ENCODE data around the gene NUDT3. TPM values are rescaled to one million over a fixed set of nuclear protein-coding genes. Genes with fewer than 3 reads are reported as not detected.
A peak's percentile ranks its signal among the peaks of the same experiment; 100 is the strongest.

Gene NUDT3
- total and polyA plus RNA-seq, 2 experiments from 2014 or later = 12.1 to 31.1 TPM

DNA sequence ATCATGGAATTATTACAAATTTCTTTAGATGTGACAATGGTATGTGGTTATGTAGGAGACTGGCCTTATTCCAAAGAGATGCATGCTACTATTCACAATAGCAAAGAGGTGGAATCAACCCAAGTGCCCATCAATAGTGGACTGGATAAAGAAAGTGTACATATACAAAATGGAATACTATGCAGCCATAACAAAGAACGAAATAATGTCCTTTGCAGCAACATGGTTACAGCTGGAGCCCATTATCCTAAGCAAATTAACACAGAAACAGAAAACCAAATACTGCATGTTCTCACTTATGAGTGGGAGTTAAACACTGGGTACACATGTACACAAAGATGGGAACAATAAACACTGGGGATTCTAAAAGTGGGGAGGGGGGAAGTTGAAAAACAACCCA, 69.7 kb downstream of the NUDT3 start:
- no peaks in the 10 kb centered on the region for H3K27me3 ChIP-seq (ENCODE audit: insufficient read depth)
- Mint-ChIP-seq H3K9me3 (no peaks in the 10 kb centered on the region), H3K36me3 (ENCODE audit: low read depth) (peaks cover 3% of the 10 kb centered on the region; the same call in 1 of the 3 replicates), H3K27me3 (ENCODE audit: insufficient read depth, low read depth, poor library complexity) (peaks cover 4% of the 10 kb centered on the region), H3K4me3 (no peak overlapping the region), H3K27ac (no peak overlapping the region), H3K4me1 (peaks cover 19% of the 10 kb centered on the region)
- H4K20me1 ChIP-seq (replicated peaks; ENCODE audit: insufficient read depth) = peaks cover 5% of the 10 kb centered on the region; the same call in 1 of the 2 replicates
- no peaks in the 10 kb centered on the region for H3K36me3 ChIP-seq (ENCODE audit: insufficient read depth)
- H3K4me3 ChIP-seq = no peak overlapping the region
- H3K9me2 ChIP-seq (ENCODE audit: insufficient read depth) = peaks cover 3% of the 10 kb centered on the region; the same call in 1 of the 2 replicates
- peaks cover 23% of the 10 kb centered on the region for H3K79me2 ChIP-seq (replicated peaks; ENCODE audit: insufficient read depth)
- peaks cover 7% of the 10 kb centered on the region; the same call in 1 of the 2 replicates for H3K4me1 ChIP-seq (ENCODE audit: insufficient read depth)
- TF ChIP-seq, protein P1, sequence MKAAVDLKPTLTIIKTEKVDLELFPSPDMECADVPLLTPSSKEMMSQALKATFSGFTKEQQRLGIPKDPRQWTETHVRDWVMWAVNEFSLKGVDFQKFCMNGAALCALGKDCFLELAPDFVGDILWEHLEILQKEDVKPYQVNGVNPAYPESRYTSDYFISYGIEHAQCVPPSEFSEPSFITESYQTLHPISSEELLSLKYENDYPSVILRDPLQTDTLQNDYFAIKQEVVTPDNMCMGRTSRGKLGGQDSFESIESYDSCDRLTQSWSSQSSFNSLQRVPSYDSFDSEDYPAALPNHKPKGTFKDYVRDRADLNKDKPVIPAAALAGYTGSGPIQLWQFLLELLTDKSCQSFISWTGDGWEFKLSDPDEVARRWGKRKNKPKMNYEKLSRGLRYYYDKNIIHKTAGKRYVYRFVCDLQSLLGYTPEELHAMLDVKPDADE (IDR thresholded peaks at IDR 0.05) = no peak
- TF ChIP-seq NANOG (IDR thresholded peaks at IDR 0.05; ENCODE audit: borderline replicate concordance) (no peak), JUNB (IDR thresholded peaks at IDR 0.05; ENCODE audit: unreplicated experiment) (no peak), ZNF331 (CRISPR knock-in tag; IDR thresholded peaks at IDR 0.05; ENCODE audit: low read depth) (no peak)
- TF ChIP-seq, protein P2, sequence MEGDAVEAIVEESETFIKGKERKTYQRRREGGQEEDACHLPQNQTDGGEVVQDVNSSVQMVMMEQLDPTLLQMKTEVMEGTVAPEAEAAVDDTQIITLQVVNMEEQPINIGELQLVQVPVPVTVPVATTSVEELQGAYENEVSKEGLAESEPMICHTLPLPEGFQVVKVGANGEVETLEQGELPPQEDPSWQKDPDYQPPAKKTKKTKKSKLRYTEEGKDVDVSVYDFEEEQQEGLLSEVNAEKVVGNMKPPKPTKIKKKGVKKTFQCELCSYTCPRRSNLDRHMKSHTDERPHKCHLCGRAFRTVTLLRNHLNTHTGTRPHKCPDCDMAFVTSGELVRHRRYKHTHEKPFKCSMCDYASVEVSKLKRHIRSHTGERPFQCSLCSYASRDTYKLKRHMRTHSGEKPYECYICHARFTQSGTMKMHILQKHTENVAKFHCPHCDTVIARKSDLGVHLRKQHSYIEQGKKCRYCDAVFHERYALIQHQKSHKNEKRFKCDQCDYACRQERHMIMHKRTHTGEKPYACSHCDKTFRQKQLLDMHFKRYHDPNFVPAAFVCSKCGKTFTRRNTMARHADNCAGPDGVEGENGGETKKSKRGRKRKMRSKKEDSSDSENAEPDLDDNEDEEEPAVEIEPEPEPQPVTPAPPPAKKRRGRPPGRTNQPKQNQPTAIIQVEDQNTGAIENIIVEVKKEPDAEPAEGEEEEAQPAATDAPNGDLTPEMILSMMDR (conservative IDR thresholded peaks at IDR 0.05; ENCODE audit: low read depth in 2 of 2) = no peak
- no peaks in the 10 kb centered on the region for H3F3A ChIP-seq (replicated peaks; ENCODE audit: low read depth)
- no peak overlapping the region for H3K27ac ChIP-seq (ENCODE audit: low read depth)
- H2AFZ ChIP-seq = no peak overlapping the region
- no peak overlapping the region for H3K4me2 ChIP-seq
- DNase-seq (ENCODE audit: low spot score) = no peak
- ATAC-seq = no peak

DNA sequence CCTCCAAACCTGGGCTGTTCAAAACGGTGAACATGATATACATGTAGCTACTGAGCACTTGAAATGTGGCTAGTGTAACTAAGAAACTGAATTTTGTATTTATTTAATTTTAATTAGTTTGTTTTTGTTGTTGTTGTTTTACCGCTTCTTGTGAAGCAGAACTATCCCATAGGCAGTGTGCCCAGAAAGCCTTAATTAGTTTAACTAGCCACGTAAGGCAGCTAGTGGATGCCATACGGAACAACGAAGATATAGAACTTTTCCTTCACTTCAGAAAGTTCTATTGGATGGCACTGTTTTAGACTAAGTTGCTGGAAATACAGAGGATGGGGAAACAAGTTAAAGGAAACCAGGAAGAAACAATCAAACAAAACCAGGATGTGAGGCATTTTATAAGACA, 70.6 kb downstream of the NUDT3 start:
- peaks cover 28% of the 10 kb centered on the region for H3K4me1 Mint-ChIP-seq

More for the DNA sequence above, 70.6 kb downstream of the NUDT3 start:
- H3K79me2 ChIP-seq (replicated peaks; ENCODE audit: insufficient read depth) = peaks cover 23% of the 10 kb centered on the region
- H3K27me3 ChIP-seq (ENCODE audit: insufficient read depth) = no peaks in the 10 kb centered on the region
- DNase-seq (ENCODE audit: low spot score) (no peak), ATAC-seq (no peak)
- no peak overlapping the region for H3K4me3 ChIP-seq
- H3K4me1 ChIP-seq (ENCODE audit: insufficient read depth) = peaks cover 17% of the 10 kb centered on the region
- H3K27ac ChIP-seq (ENCODE audit: low read depth) = 0 out of 2 replicates have a peak overlapping the region, but pooled peaks have one; percentile 34
- no peaks in the 10 kb centered on the region; the same call in 1 of the 2 replicates for H3F3A ChIP-seq (replicated peaks; ENCODE audit: low read depth)
- H2AFZ ChIP-seq = no peak overlapping the region
- no peak overlapping the region for H3K4me2 ChIP-seq
- Mint-ChIP-seq H3K27ac (no peak overlapping the region), H3K36me3 (ENCODE audit: low read depth) (peaks cover 3% of the 10 kb centered on the region; the same call in 1 of the 3 replicates), H3K9me3 (no peaks in the 10 kb centered on the region), H3K4me3 (no peak overlapping the region), H3K27me3 (ENCODE audit: insufficient read depth, low read depth, poor library complexity) (peaks cover 4% of the 10 kb centered on the region)
- no peaks in the 10 kb centered on the region for H3K36me3 ChIP-seq (ENCODE audit: insufficient read depth)
- H3K9me2 ChIP-seq (ENCODE audit: insufficient read depth) = peaks cover 3% of the 10 kb centered on the region; the same call in 1 of the 2 replicates
- no peak for TF ChIP-seq ZNF331 (CRISPR knock-in tag; IDR thresholded peaks at IDR 0.05; ENCODE audit: low read depth)
- no peak for TF ChIP-seq EZH2phosphoT487 (IDR thresholded peaks at IDR 0.05; ENCODE audit: unreplicated experiment)
- TF ChIP-seq, protein P2 (conservative IDR thresholded peaks at IDR 0.05; ENCODE audit: low read depth in 2 of 2) = no peak
- no peak for TF ChIP-seq STAT1 (IDR thresholded peaks at IDR 0.05; ENCODE audit: unreplicated experiment)
- TF ChIP-seq, protein P1 (IDR thresholded peaks at IDR 0.05) = no peak
- TF ChIP-seq, protein P3, sequence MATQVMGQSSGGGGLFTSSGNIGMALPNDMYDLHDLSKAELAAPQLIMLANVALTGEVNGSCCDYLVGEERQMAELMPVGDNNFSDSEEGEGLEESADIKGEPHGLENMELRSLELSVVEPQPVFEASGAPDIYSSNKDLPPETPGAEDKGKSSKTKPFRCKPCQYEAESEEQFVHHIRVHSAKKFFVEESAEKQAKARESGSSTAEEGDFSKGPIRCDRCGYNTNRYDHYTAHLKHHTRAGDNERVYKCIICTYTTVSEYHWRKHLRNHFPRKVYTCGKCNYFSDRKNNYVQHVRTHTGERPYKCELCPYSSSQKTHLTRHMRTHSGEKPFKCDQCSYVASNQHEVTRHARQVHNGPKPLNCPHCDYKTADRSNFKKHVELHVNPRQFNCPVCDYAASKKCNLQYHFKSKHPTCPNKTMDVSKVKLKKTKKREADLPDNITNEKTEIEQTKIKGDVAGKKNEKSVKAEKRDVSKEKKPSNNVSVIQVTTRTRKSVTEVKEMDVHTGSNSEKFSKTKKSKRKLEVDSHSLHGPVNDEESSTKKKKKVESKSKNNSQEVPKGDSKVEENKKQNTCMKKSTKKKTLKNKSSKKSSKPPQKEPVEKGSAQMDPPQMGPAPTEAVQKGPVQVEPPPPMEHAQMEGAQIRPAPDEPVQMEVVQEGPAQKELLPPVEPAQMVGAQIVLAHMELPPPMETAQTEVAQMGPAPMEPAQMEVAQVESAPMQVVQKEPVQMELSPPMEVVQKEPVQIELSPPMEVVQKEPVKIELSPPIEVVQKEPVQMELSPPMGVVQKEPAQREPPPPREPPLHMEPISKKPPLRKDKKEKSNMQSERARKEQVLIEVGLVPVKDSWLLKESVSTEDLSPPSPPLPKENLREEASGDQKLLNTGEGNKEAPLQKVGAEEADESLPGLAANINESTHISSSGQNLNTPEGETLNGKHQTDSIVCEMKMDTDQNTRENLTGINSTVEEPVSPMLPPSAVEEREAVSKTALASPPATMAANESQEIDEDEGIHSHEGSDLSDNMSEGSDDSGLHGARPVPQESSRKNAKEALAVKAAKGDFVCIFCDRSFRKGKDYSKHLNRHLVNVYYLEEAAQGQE (IDR thresholded peaks at IDR 0.05; ENCODE audit: unreplicated experiment) = no peak
- TF ChIP-seq NANOG (IDR thresholded peaks at IDR 0.05; ENCODE audit: borderline replicate concordance) = no peak
- peaks cover 5% of the 10 kb centered on the region; the same call in 1 of the 2 replicates for H4K20me1 ChIP-seq (replicated peaks; ENCODE audit: insufficient read depth)
